IMR-90 (cell line): ENCODE results near the gene PRPF6. TPM values are rescaled to one million over a fixed set of nuclear protein-coding genes. Genes with fewer than 3 reads are reported as not detected.

Experiments used
- ATAC-seq: fragments of 200-7000 bp; cut with Tn5 transposase; 2 replicates; pipeline ENCODE4 v1.9.1; 2020; ENCODE audit warnings: low read depth, mild to moderate bottlenecking, moderate library complexity
- BruUV-seq: library from RNA; stranded (reverse); fragments of 400-500 nt; replicated peaks from 2 replicates; lab custom pipeline; 2021; lab: Mats Ljungman, UMichigan
- CTCF ChIA-PET: fragments of 300-600 bp; formaldehyde crosslinking; extraction: SDS; loops from one replicate; lab custom pipeline; 2021; ENCODE audit warnings: antibody characterized with exemption; lab: Yijun Ruan, JAX
- POLR2A ChIA-PET: fragments of 300-600 bp; sonication (Branson Sonifier 250); formaldehyde crosslinking; loops from one replicate; lab custom pipeline; 2022; ENCODE audit warnings: antibody characterized with exemption; ENCODE audit not compliant: unreplicated experiment; lab: Charles Lee
- DNase-seq: peaks from one replicate; pipeline ENCODE4 v3.0.0; 2013
- H2AFZ ChIP-seq: replicated peaks from 2 replicates; pipeline ENCODE3; 2013; ENCODE audit warnings: low read length, mild to moderate bottlenecking; ENCODE audit not compliant: poor library complexity
- H2AK5ac ChIP-seq: 2 replicates; pipeline ENCODE4 v1.6.1; 2013; ENCODE audit warnings: low read depth, low read length, inconsistent platforms
- H2AK9ac ChIP-seq: replicated peaks from 2 replicates; pipeline ENCODE3; 2013; ENCODE audit warnings: mild to moderate bottlenecking, low read depth, low read length, moderate library complexity; ENCODE audit not compliant: poor library complexity
- H2BK120ac ChIP-seq: 2 replicates; pipeline ENCODE4 v1.6.1; 2013; ENCODE audit warnings: low read depth, low read length, inconsistent platforms
- H2BK15ac ChIP-seq: 3 replicates; pipeline ENCODE4 v1.6.1; 2013; ENCODE audit warnings: low read depth, low read length, inconsistent platforms
- H2BK20ac ChIP-seq: 2 replicates; pipeline ENCODE4 v1.6.1; 2013; ENCODE audit warnings: low read depth, mild to moderate bottlenecking, inconsistent platforms, low read length, moderate library complexity
- H2BK5ac ChIP-seq: 2 replicates; pipeline ENCODE4 v1.6.1; 2013; ENCODE audit warnings: mild to moderate bottlenecking, low read depth, low read length, inconsistent platforms; ENCODE audit not compliant: poor library complexity, severe bottlenecking
- H3K14ac ChIP-seq: replicated peaks from 2 replicates; pipeline ENCODE4 v1.6.1; 2013; ENCODE audit warnings: low read depth, low read length, inconsistent platforms
- H3K18ac ChIP-seq: 2 replicates; pipeline ENCODE4 v1.6.1; 2013; ENCODE audit warnings: low read depth, low read length, control low read depth
- H3K23ac ChIP-seq: 2 replicates; pipeline ENCODE4 v1.6.1; 2013; ENCODE audit warnings: low read depth, low read length, inconsistent platforms
- H3K27ac ChIP-seq: 2 replicates; pipeline ENCODE4 v1.5.1; 2013; ENCODE audit warnings: mild to moderate bottlenecking, control low read depth, low read length; ENCODE audit not compliant: insufficient read depth
- H3K27me3 ChIP-seq: 2 replicates; pipeline ENCODE4 v1.6.1; 2013; ENCODE audit warnings: low read length; ENCODE audit not compliant: control insufficient read depth, insufficient read depth
- H3K36me3 ChIP-seq: 2 replicates; pipeline ENCODE4 v1.6.1; 2013; ENCODE audit warnings: low read length, mixed read lengths; ENCODE audit not compliant: control insufficient read depth, insufficient read depth
- H3K4ac ChIP-seq: 2 replicates; pipeline ENCODE4 v1.6.1; 2013; ENCODE audit warnings: low read depth, low read length, inconsistent platforms
- H3K4me1 ChIP-seq: 2 replicates; pipeline ENCODE4 v1.6.1; 2013; ENCODE audit warnings: low read length, mixed read lengths; ENCODE audit not compliant: control insufficient read depth, insufficient read depth
- H3K4me2 ChIP-seq: 2 replicates; pipeline ENCODE4 v1.6.1; 2013; ENCODE audit warnings: low read depth, mild to moderate bottlenecking, control low read depth, low read length, moderate library complexity
- H3K4me3 ChIP-seq: 2 replicates; pipeline ENCODE4 v1.5.1; 2013; ENCODE audit warnings: low read depth, mild to moderate bottlenecking, control low read depth, low read length, moderate library complexity; ENCODE audit not compliant: insufficient read depth
- H3K56ac ChIP-seq: 2 replicates; pipeline ENCODE4 v1.6.1; 2013; ENCODE audit warnings: low read length, inconsistent platforms; ENCODE audit not compliant: insufficient read depth; ENCODE audit errors: extremely low read depth
- H3K79me1 ChIP-seq, 2 experiments: 2 replicates each; pipeline ENCODE4 v1.6.1; 2013; ENCODE audit warnings: low read length in 2 of 2, inconsistent platforms in 1 of 2, low read depth in 1 of 2
- H3K9ac ChIP-seq: 2 replicates; pipeline ENCODE4 v1.6.1; 2013; ENCODE audit warnings: low read depth, low read length, control low read depth
- H3K9me1 ChIP-seq: 2 replicates; pipeline ENCODE4 v1.6.1; 2013; ENCODE audit warnings: low read length, inconsistent platforms; ENCODE audit not compliant: insufficient read depth
- H3K9me3 ChIP-seq: 2 replicates; pipeline ENCODE4 v1.6.1; 2013; ENCODE audit warnings: low read length; ENCODE audit not compliant: control insufficient read depth, insufficient read depth
- H4K20me1 ChIP-seq: 2 replicates; pipeline ENCODE4 v1.6.1; 2013; ENCODE audit warnings: low read length, inconsistent platforms; ENCODE audit not compliant: insufficient read depth
- H4K5ac ChIP-seq: 2 replicates; pipeline ENCODE4 v1.6.1; 2013; ENCODE audit warnings: mild to moderate bottlenecking, low read depth, low read length, control low read depth
- H4K8ac ChIP-seq, 2 experiments: 2 replicates each; pipeline ENCODE4 v1.6.1; 2013; ENCODE audit warnings: low read depth in 2 of 2, low read length in 2 of 2, control low read depth in 1 of 2, inconsistent platforms in 1 of 2
- H4K91ac ChIP-seq: 2 replicates; pipeline ENCODE4 v1.6.1; 2013; ENCODE audit warnings: low read depth, low read length, inconsistent platforms; ENCODE audit not compliant: insufficient read depth
- BHLHE40 ChIP-seq: fragments of 150-350 bp; IDR thresholded peaks from 2 replicates; pipeline ENCODE4 v1.6.1; 2016; ENCODE audit warnings: mild to moderate bottlenecking, low read depth, low read length
- CEBPB ChIP-seq: IDR thresholded peaks from 2 replicates; pipeline ENCODE4 v1.6.1; 2012; ENCODE audit warnings: low read depth, low read length, improper control_type of control experiment
- CHD1 ChIP-seq: IDR thresholded peaks from 2 replicates; pipeline ENCODE4 v1.6.1; 2012; ENCODE audit warnings: low read depth, low read length, improper control_type of control experiment
- CTCF ChIP-seq: conservative IDR thresholded peaks from 2 replicates; pipeline ENCODE4 v1.5.1; 2012; ENCODE audit warnings: mild to moderate bottlenecking, low read depth, low read length, improper control_type of control experiment
- ELK1 ChIP-seq: fragments of 150-350 bp; IDR thresholded peaks from 2 replicates; pipeline ENCODE4 v1.6.1; 2016; ENCODE audit warnings: low read depth, mild to moderate bottlenecking, low read length, moderate library complexity, borderline replicate concordance
- FOS ChIP-seq: fragments of 150-350 bp; IDR thresholded peaks from 2 replicates; pipeline ENCODE4 v1.6.1; 2016; ENCODE audit warnings: low read depth, low read length
- MAFK ChIP-seq: IDR thresholded peaks from 2 replicates; pipeline ENCODE4 v1.6.1; 2012; ENCODE audit warnings: low read depth, low read length, improper control_type of control experiment
- MAZ ChIP-seq: IDR thresholded peaks from 2 replicates; pipeline ENCODE4 v1.6.1; 2012; ENCODE audit warnings: low read depth, mild to moderate bottlenecking, low read length, improper control_type of control experiment, moderate library complexity, borderline replicate concordance
- MXI1 ChIP-seq: IDR thresholded peaks from 2 replicates; pipeline ENCODE4 v1.6.1; 2012; ENCODE audit warnings: low read depth, mild to moderate bottlenecking, low read length, moderate library complexity, borderline replicate concordance
- NFE2L2 ChIP-seq: fragments of 150-350 bp; IDR thresholded peaks from 2 replicates; pipeline ENCODE4 v1.6.1; 2016; ENCODE audit warnings: low read depth, mild to moderate bottlenecking, low read length
- POLR2A ChIP-seq: IDR thresholded peaks from 2 replicates; pipeline ENCODE4 v1.6.1; 2012; ENCODE audit warnings: mild to moderate bottlenecking, low read depth, low read length
- RAD21 ChIP-seq: IDR thresholded peaks from 2 replicates; pipeline ENCODE4 v1.6.1; 2012; ENCODE audit warnings: low read length, improper control_type of control experiment
- RCOR1 ChIP-seq: IDR thresholded peaks from 2 replicates; pipeline ENCODE4 v1.6.1; 2012; ENCODE audit warnings: mild to moderate bottlenecking, low read length, improper control_type of control experiment; ENCODE audit not compliant: insufficient replicate concordance
- RFX5 ChIP-seq: IDR thresholded peaks from 2 replicates; pipeline ENCODE4 v1.8.0; 2012; ENCODE audit warnings: low read depth, mild to moderate bottlenecking, low read length, moderate library complexity
- SMC3 ChIP-seq: fragments of 150-350 bp; IDR thresholded peaks from 2 replicates; pipeline ENCODE4 v1.6.1; 2016; ENCODE audit warnings: low read depth, mild to moderate bottlenecking, antibody characterized with exemption, low read length, moderate library complexity
- USF2 ChIP-seq: fragments of 150-350 bp; IDR thresholded peaks from 2 replicates; pipeline ENCODE4 v1.6.1; 2017; ENCODE audit warnings: mild to moderate bottlenecking, antibody characterized with exemption, low read length, low read depth
- WGBS, 2 experiments: methylation state at CpG; one replicate each; pipeline versions ENCODE4 v1.1.5 to v1.1.7; 2013; ENCODE audit warnings: missing lambda C conversion rate in 2 of 2; ENCODE audit not compliant: insufficient read length in 1 of 2; ENCODE audit errors: extremely low coverage in 2 of 2; 5-methylcytosine and 5-hydroxymethylcytosine counted together
- dilution Hi-C: fragments of 300-500 bp; cut with HindIII; formaldehyde crosslinking; loops from one replicate; pipeline ENCODE4 v1.14.3; 2018; ENCODE audit warnings: low sequenced_read_pairs; ENCODE audit not compliant: unreplicated experiment
- in situ Hi-C: fragments of 300-500 bp; cut with MboI; formaldehyde crosslinking; loops from 3 replicates; pipeline ENCODE4 v1.14.3; 2019; ENCODE audit warnings: low sequenced_read_pairs, inconsistent platforms, mixed read lengths
- intact Hi-C: fragments of 100-400 bp; cut with micrococcal nuclease; formaldehyde crosslinking; loops from 2 replicates; pipeline ENCODE4 v1.10.0; 2022
- polyA plus RNA-seq, 3 experiments: library from polyadenylated mRNA; depleted of rRNA; stranded (reverse); fragments of >200 nt; gene quantifications; 2 replicates each; pipeline ENCODE4 v1.2.3, GENCODE V29; 2012; ENCODE audit warnings: low replicate concordance in 1 of 3
- total RNA-seq: library from RNA; depleted of rRNA; stranded (reverse); fragments of >200 nt; gene quantifications from 2 replicates; pipeline ENCODE4 v1.2.3, GENCODE V29; 2012

Gene PRPF6
- total and polyA plus RNA-seq, 2 of the 4 experiments (the other 2 are of a cell fraction): 43.5 to 71.3 TPM

- Histone ChIP-seq H2BK20ac (no peak overlapping the region), H3K9ac (no peak overlapping the region), H3K23ac (no peak overlapping the region), H2AFZ (no peak overlapping the region), H3K27me3 (no peaks in the 10 kb centered on the region), H3K4me3 (no peak overlapping the region), H3K18ac (no peak overlapping the region), H4K91ac (no peak overlapping the region), H3K36me3 (peaks cover 22% of the 10 kb centered on the region; the same call in 1 of the 2 replicates), H4K5ac (no peak overlapping the region), H3K14ac (no peak overlapping the region), H2BK5ac (no peak overlapping the region), H2AK5ac (no peak overlapping the region), H4K8ac (no peak overlapping the region), H3K9me3 (no peaks in the 10 kb centered on the region), H4K20me1 (peaks cover 3% of the 10 kb centered on the region), H3K56ac (no peak overlapping the region), H2BK120ac (no peak overlapping the region), H3K9me1 (no peaks in the 10 kb centered on the region), H3K79me1 (peaks cover 6 to 8% of the 10 kb centered on the region in 2 experiments; a peak in 3 of 4 replicates), H3K4ac (no peak overlapping the region), H2BK15ac (no peak overlapping the region), H3K4me1 (peaks cover 11% of the 10 kb centered on the region), H2AK9ac (no peak overlapping the region), H3K27ac (no peak overlapping the region), H3K4me2 (no peak overlapping the region)
- intact Hi-C loops: no loop called here
- POLR2A ChIA-PET: no interaction called here
- CTCF ChIA-PET: no interaction called here
- dilution Hi-C loops: no loop called here
- in situ Hi-C loops: no loop called here
- no TSS peak for BruUV-seq
- ATAC-seq: no peak
- no peak for DNase-seq
- no peak for TF ChIP-seq SMC3
- no peak for TF ChIP-seq RFX5
- no peak for TF ChIP-seq MAFK
- TF ChIP-seq CTCF: no peak
- no peak for TF ChIP-seq FOS
- TF ChIP-seq MXI1: no peak
- no peak for TF ChIP-seq CHD1
- TF ChIP-seq MAZ: no peak
- no peak for TF ChIP-seq CEBPB
- TF ChIP-seq USF2: no peak
- TF ChIP-seq RAD21: no peak
- TF ChIP-seq ELK1: no peak
- no peak for TF ChIP-seq NFE2L2
- no peak for TF ChIP-seq RCOR1
- TF ChIP-seq BHLHE40: no peak
- TF ChIP-seq POLR2A: no peak
- WGBS, 2 experiments: 86% methylated on average over 3 of the region's 12 CpGs; no CpG with 5 or more reads in 1 of the 2 experiments
These were observed 94.6 kb downstream of the PRPF6 start for GRCh38 chr20:64075556-64075955.
